ENCODE data around the gene MVK. TPM values are rescaled to one million over a fixed set of nuclear protein-coding genes. Genes with fewer than 3 reads are reported as not detected.

Gene MVK
- total RNA-seq, 2 donors from 2014 or later = 12.8 to 22.6 TPM

DNA sequence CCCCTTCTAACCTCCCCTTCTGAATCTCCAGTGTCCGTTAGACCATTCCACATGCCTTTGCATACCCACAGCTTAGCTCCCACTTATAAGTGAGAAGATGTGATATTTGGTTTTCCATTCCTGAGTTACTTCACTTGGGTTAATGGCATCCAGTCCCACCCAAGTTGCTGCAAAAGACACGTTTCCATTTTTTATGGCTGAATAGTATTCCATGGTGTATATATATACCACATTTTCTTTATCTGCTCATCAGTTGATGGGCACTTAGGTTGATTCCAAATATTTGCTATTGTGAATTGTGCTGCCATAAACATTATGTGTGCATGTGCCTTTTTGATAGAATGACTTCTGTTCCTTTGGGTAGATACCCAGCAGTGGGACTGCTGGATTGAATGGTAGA is 67.8 kb downstream of the MVK start:
- Mint-ChIP-seq H3K27me3 (ENCODE audit: insufficient read depth) (no peaks in the 10 kb centered on the region), H3K9me3 (no peaks in the 10 kb centered on the region), H3K27ac (no peak overlapping the region), H3K36me3 (ENCODE audit: low read depth) (no peaks in the 10 kb centered on the region), H3K4me3 (no peak overlapping the region), H3K4me1 (no peaks in the 10 kb centered on the region)
- H3K9me3 ChIP-seq (ENCODE audit: control insufficient read depth, low read length) = no peaks in the 10 kb centered on the region
- WGBS, 2 experiments (ENCODE audit: insufficient coverage in 1 of 2, insufficient read length in 1 of 2) = 94% methylated on average over 2 of the region's 2 CpGs; no CpG with 5 or more reads in 1 of the 2 experiments
- no peak overlapping the region for H3K4me3 ChIP-seq (ENCODE audit: low read length)
- no peaks in the 10 kb centered on the region for H3K27me3 ChIP-seq (ENCODE audit: control insufficient read depth, insufficient read depth, low read length, poor library complexity, severe bottlenecking)
- no peak overlapping the region for H3K27ac ChIP-seq (ENCODE audit: low read depth, low read length)
- no peaks in the 10 kb centered on the region for H3K36me3 ChIP-seq (ENCODE audit: control insufficient read depth, insufficient read depth, low read length)
- peaks cover 11% of the 10 kb centered on the region for H3K4me1 ChIP-seq (ENCODE audit: control insufficient read depth, insufficient read depth, low read length)
- no peak for DNase-seq
- H3K9ac ChIP-seq (ENCODE audit: extremely low read depth, low read length, poor library complexity, severe bottlenecking) = no peak overlapping the region
- TF ChIP-seq CTCF (conservative IDR thresholded peaks at IDR 0.05) = no peak

DNA sequence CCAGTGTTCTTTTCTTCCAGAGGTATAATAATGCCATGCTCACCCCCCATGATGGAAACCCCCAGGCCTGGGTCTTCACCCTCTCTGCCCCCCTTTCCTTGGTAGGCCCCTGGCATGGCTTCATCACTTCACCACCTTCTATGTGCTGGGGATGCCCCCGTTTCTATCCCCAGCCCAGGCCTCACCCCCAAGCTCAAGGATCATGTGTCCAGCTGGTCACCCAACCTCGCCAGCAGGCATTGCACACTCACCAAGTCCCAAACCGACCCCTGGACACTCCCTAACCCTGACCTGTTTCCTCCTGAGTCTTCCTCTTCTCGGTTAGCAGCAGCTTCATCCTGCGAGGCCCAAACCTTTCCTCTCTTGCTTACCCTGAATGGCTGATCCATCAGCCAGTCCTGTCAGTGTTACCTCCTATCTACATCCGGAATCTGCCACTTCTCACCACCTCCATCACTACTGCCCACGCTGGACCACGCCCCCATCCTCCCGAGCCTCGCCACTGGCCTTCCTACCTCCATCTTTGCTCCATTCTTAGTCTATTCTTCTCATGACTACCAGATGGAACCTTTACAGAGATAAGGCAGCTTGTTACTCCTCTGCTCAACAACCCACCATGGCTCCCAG is 69.0 kb downstream of the MVK start:
- TF ChIP-seq CTCF (conservative IDR thresholded peaks at IDR 0.05) = no peak
- H3K36me3 Mint-ChIP-seq (ENCODE audit: low read depth) = no peaks in the 10 kb centered on the region
- no peaks in the 10 kb centered on the region for H3K27me3 Mint-ChIP-seq (ENCODE audit: insufficient read depth)
- no peak overlapping the region for H3K27ac Mint-ChIP-seq
- H3K9me3 Mint-ChIP-seq = no peaks in the 10 kb centered on the region
- Histone ChIP-seq H3K27ac (ENCODE audit: low read depth, low read length) (no peak overlapping the region), H3K9ac (ENCODE audit: extremely low read depth, low read length, poor library complexity, severe bottlenecking) (no peak overlapping the region), H3K36me3 (ENCODE audit: control insufficient read depth, insufficient read depth, low read length) (no peaks in the 10 kb centered on the region), H3K9me3 (ENCODE audit: control insufficient read depth, low read length) (no peaks in the 10 kb centered on the region), H3K27me3 (ENCODE audit: control insufficient read depth, insufficient read depth, low read length, poor library complexity, severe bottlenecking) (no peaks in the 10 kb centered on the region), H3K4me3 (ENCODE audit: low read length) (no peak overlapping the region), H3K4me1 (ENCODE audit: control insufficient read depth, insufficient read depth, low read length) (peaks cover 11% of the 10 kb centered on the region)
- WGBS, 2 experiments (ENCODE audit: insufficient coverage in 1 of 2, insufficient read length in 1 of 2) = 81 to 88% methylated on average over 10 of the region's 10 CpGs
- DNase-seq = no peak
- no peaks in the 10 kb centered on the region for H3K4me1 Mint-ChIP-seq
- H3K4me3 Mint-ChIP-seq = no peak overlapping the region

- Mint-ChIP-seq H3K4me1 (peaks cover 5% of the 10 kb centered on the region), H3K27me3 (ENCODE audit: insufficient read depth) (no peaks in the 10 kb centered on the region), H3K9me3 (no peaks in the 10 kb centered on the region), H3K27ac (no peak overlapping the region), H3K36me3 (ENCODE audit: low read depth) (no peaks in the 10 kb centered on the region), H3K4me3 (no peak overlapping the region)
- DNase-seq = no peak
- peaks cover 11% of the 10 kb centered on the region for H3K4me1 ChIP-seq (ENCODE audit: control insufficient read depth, insufficient read depth, low read length)
- 74 to 86% methylated on average over 9 to 11 of the region's 11 CpGs for WGBS, 2 experiments (ENCODE audit: insufficient coverage in 1 of 2, insufficient read length in 1 of 2)
- no peak overlapping the region for H3K9ac ChIP-seq (ENCODE audit: extremely low read depth, low read length, poor library complexity, severe bottlenecking)
- no peaks in the 10 kb centered on the region for H3K36me3 ChIP-seq (ENCODE audit: control insufficient read depth, insufficient read depth, low read length)
- no peak overlapping the region for H3K4me3 ChIP-seq (ENCODE audit: low read length)
- no peaks in the 10 kb centered on the region for H3K27me3 ChIP-seq (ENCODE audit: control insufficient read depth, insufficient read depth, low read length, poor library complexity, severe bottlenecking)
- no peak for TF ChIP-seq CTCF (conservative IDR thresholded peaks at IDR 0.05)
- no peaks in the 10 kb centered on the region for H3K9me3 ChIP-seq (ENCODE audit: control insufficient read depth, low read length)
- H3K27ac ChIP-seq (ENCODE audit: low read depth, low read length) = no peak overlapping the region
Observed at GRCh38 chr12:109645194-109645593, 71.6 kb downstream of the MVK start.

Measured in endodermal cell (in vitro differentiated cells).